ENCODE measurements around the gene NAA10. TPM values are rescaled to one million over a fixed set of nuclear protein-coding genes. Genes with fewer than 3 reads are reported as not detected.

The NAA10 gene
- total RNA-seq, 3 donors from 2014 or later, result 52.2 to 72.3 (median 68.9) TPM

DNA sequence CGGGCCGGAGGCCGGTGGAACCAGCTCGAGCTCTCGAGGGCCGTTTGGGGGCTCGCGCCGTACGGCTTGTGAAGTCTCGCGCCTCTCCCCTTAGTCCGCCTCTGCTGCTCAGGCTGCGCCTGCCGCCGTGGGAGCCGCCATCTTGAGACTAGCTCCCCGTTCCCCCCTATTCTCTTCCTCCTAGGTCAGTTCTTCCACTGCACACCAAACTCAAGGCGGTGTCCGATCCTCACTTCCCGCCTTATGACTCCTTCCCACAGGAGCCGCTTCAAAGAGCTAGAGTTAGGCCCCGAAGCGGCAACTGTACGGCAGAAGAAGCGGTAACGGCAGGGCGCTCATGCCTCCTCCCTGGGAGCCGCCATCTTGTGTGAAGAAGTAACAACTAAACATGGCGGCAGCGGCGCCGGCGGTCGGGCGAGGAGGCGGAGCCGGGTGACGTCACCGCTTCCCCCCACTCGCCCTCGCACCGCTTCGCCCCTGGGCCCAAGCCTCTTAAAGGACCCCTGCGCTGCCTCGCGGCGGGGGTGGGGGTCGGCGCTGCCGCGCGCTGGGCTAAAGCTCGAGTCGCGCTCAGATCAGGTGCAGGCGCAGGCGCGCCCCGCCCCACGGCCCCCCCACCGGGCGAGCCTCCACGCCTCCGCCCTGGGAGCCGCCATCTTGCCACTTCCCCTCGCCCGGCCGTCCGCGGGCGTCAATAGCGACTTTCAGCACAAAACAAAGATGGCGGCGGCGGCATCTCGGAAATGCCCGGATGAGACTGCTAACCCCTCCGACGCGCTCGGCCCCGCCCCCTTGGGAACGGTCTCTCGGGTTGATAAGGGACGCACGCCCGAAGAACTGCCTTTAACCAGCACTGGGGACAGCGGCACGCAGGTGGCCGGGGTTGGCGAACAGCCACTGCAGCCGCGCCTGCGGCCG lies 36.9 kb upstream of the NAA10 start, which contains the start of gene HCFC1:
TSS of gene HCFC1 (minus strand) at position 369 of the 918 bp plus-strand sequence. CDS start 978 bp downstream, outside the sequence.
- intact Hi-C loops (cut with DNase I, micrococcal nuclease), result no loop called here
- no peaks in the 10 kb centered on the region for H3K36me3 ChIP-seq (ENCODE audit: low read depth)
- no peaks in the 10 kb centered on the region for H3K9me3 ChIP-seq
- ATAC-seq (peak; percentile 71), DNase-seq (peak; percentile 89 to 97 (median 91))
- H3K4me3 ChIP-seq, result peak within 1 kb of the TSS; percentile 48
- TF ChIP-seq, protein P1, sequence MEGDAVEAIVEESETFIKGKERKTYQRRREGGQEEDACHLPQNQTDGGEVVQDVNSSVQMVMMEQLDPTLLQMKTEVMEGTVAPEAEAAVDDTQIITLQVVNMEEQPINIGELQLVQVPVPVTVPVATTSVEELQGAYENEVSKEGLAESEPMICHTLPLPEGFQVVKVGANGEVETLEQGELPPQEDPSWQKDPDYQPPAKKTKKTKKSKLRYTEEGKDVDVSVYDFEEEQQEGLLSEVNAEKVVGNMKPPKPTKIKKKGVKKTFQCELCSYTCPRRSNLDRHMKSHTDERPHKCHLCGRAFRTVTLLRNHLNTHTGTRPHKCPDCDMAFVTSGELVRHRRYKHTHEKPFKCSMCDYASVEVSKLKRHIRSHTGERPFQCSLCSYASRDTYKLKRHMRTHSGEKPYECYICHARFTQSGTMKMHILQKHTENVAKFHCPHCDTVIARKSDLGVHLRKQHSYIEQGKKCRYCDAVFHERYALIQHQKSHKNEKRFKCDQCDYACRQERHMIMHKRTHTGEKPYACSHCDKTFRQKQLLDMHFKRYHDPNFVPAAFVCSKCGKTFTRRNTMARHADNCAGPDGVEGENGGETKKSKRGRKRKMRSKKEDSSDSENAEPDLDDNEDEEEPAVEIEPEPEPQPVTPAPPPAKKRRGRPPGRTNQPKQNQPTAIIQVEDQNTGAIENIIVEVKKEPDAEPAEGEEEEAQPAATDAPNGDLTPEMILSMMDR (IDR thresholded peaks at IDR 0.05), result no peak
- H3K4me1 ChIP-seq (ENCODE audit: low read depth), result peaks cover 17% of the 10 kb centered on the region

DNA sequence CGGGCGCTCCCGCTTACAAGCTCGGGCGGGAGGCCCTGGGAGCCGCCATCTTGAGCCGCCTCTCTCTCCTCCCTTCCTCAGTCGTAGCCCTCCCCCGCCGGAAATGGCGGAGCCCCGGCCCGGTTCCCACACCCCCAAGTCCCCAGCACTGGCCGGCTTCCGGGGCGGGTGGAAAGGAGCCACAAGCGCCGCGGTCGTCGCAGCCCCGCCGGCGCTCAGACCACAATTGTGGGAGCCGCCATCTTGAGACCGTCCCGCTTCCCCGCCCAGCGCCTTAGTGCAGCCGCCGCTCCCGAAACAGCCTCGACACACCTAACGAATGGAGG lies 36.2 kb upstream of the NAA10 start:
- DNase-seq, result peak; percentile 82 to 96 (median 91)
- H3K4me3 ChIP-seq, result peak overlapping the region; percentile 48
- intact Hi-C loops (cut with DNase I, micrococcal nuclease), result no loop called here
- TF ChIP-seq, protein P1 (IDR thresholded peaks at IDR 0.05), result no peak
- ATAC-seq, result peak; percentile 68
- H3K9me3 ChIP-seq, result no peaks in the 10 kb centered on the region
- no peaks in the 10 kb centered on the region for H3K36me3 ChIP-seq (ENCODE audit: low read depth)
- peaks cover 20% of the 10 kb centered on the region for H3K4me1 ChIP-seq (ENCODE audit: low read depth)

DNA sequence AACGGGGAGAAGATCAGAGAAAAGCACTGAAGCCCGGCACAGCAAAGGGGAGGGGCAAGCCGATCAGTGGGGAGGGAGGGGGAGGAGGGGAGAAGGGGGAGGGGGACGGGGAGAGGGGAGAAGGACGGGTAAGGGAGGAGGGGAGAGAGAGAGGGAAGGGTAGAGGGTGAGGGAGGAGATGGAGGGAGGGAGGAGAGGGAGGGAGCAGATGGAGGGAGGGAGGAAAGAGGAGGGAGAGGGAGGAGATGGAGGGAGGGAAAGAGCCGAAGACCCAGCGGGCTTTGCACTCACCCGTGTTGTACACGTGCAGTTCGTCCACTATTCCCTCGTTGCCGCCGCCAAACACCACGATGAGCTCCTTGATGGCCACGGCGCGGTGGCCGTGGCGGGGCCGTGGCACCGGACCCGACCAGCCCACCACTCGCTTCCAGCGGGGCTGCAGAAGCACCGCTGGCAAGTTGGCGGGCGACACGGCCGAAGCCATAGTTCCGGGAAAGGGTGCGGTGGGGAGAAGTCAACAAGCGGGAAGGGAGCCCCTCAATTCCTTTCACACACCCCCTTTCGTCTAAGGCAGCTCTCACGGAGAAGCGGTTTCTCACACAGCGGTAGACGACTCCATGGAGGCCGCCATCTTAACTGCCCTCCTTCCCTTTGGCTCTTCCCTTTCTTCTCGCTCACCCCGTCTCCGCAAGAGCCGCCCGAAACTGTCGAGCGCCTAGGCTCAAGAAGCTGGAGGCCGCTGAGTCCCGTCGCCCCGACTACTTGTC lies 35.7 kb upstream of the NAA10 start:
- Histone ChIP-seq H3K36me3 (ENCODE audit: low read depth) (no peaks in the 10 kb centered on the region), H3K4me3 (peak overlapping the region; percentile 48), H3K9me3 (no peaks in the 10 kb centered on the region), H3K4me1 (ENCODE audit: low read depth) (peaks cover 21% of the 10 kb centered on the region)
- intact Hi-C loops (cut with DNase I, micrococcal nuclease), result no loop called here
- ATAC-seq, result peak; percentile 7
- TF ChIP-seq, protein P1 (IDR thresholded peaks at IDR 0.05), result no peak
- peak in 1 of 3 donors; percentile 72 for DNase-seq

DNA sequence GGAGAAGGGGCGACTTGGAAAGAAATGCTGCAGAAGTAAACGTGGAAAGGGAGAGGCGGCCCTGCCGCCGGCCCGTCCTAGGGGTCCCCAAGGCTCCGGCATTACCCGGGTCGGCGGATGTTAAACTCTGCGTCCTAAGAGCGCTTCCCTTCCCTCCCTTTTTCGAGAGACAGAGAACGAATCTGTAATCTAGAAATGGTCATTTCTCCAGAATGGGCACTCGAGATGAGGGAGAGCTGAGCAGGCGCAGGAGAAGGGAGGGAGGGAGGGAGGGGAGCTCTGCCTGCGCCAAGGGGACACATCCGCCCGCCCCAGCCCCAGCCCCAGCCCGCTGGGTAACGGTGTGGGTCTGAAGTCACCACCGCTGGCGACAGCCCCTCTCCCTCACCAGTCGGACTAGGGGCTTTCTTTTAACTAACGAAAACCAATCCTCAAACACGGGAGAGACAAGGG lies 35.1 kb upstream of the NAA10 start:
- ATAC-seq, result no peak
- H3K4me1 ChIP-seq (ENCODE audit: low read depth), result peaks cover 21% of the 10 kb centered on the region
- no peak overlapping the region for H3K4me3 ChIP-seq
- TF ChIP-seq, protein P1 (IDR thresholded peaks at IDR 0.05), result no peak
- intact Hi-C loops (cut with DNase I, micrococcal nuclease), result no loop called here
- no peaks in the 10 kb centered on the region for H3K36me3 ChIP-seq (ENCODE audit: low read depth)
- peak in 1 of 3 donors; percentile 70 for DNase-seq
- H3K9me3 ChIP-seq, result no peaks in the 10 kb centered on the region

DNA sequence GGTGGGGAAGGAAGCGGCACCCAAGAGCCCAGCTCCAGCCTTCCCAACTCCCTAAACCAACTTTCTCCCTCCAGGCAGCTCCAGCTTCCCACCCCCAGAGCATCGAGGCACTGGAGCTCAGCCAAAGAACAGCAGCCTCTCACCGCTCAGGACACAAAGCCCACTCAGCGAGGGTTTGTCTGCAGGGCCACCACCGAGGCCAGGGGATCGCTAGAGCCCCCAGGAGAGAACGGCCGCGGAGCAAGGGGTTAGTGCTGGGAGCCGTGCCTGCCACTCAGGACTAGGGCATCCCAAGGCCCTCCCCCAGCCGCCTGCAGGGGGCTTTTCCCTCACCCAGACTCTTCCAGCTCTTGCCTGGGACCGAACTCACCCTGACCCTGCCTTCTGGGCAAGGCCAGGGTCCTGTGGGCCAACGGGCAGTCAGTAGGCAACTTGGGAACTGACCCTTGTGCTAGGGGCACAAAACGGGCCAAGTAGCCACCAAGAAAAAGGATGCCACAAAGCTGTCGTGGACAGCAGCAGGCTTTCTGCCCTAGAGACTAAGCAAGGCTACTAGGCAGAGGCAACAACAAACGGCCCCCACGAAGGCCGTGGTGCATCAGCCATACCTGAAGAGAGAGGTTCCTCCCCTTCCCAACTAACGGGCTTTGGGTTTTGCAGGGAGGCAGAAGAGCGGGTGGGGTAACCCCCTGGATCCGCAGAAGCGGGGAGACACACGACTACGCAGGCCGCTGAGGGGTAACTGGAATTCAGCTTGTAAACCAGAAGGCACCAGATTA lies 34.5 kb upstream of the NAA10 start:
- Histone ChIP-seq H3K36me3 (ENCODE audit: low read depth) (no peaks in the 10 kb centered on the region), H3K9me3 (no peaks in the 10 kb centered on the region), H3K4me3 (no peak overlapping the region), H3K4me1 (ENCODE audit: low read depth) (peaks cover 17% of the 10 kb centered on the region)
- DNase-seq, result no peak
- TF ChIP-seq, protein P1 (IDR thresholded peaks at IDR 0.05), result no peak
- intact Hi-C loops (cut with DNase I, micrococcal nuclease), result no loop called here
- ATAC-seq, result no peak
